ENCODE measurements around the gene ZNF446.
"Not testable (repeated sequence)": the region's sequence is repeated elsewhere in the genome, so short reads cannot be mapped to it uniquely, and the experiment has no call there.

Gene ZNF446

GRCh38 chr19:58480481-58480830 lies 4.3 kb downstream of the ZNF446 start:
- Histone ChIP-seq H3K4me3 (ENCODE audit: low read depth, low read length) (no peak overlapping the region), H3K9ac (ENCODE audit: low read length) (no peak overlapping the region), H3K4me1 (ENCODE audit: control insufficient read depth, insufficient read depth, low read length) (peaks cover 4% of the 10 kb centered on the region; the same call in 1 of the 2 replicates), H3K27me3 (ENCODE audit: control insufficient read depth, insufficient read depth, low read length) (no peaks in the 10 kb centered on the region), H3K36me3 (ENCODE audit: control insufficient read depth, insufficient read depth, low read length) (peaks cover 12% of the 10 kb centered on the region), H3K9me3 (ENCODE audit: control insufficient read depth, insufficient read depth, low read depth, low read length) (no peaks in the 10 kb centered on the region), H3K27ac (ENCODE audit: low read depth, low read length) (no peak overlapping the region)

- H3K4me3 ChIP-seq (ENCODE audit: low read depth, low read length): no peak overlapping the region
- peaks cover 4% of the 10 kb centered on the region; the same call in 1 of the 2 replicates for H3K4me1 ChIP-seq (ENCODE audit: control insufficient read depth, insufficient read depth, low read length)
- H3K36me3 ChIP-seq (ENCODE audit: control insufficient read depth, insufficient read depth, low read length): peaks cover 12% of the 10 kb centered on the region
- H3K9ac ChIP-seq (ENCODE audit: low read length): no peak overlapping the region
- H3K27ac ChIP-seq (ENCODE audit: low read depth, low read length): no peak overlapping the region
- no peaks in the 10 kb centered on the region for H3K9me3 ChIP-seq (ENCODE audit: control insufficient read depth, insufficient read depth, low read depth, low read length)
- no peaks in the 10 kb centered on the region for H3K27me3 ChIP-seq (ENCODE audit: control insufficient read depth, insufficient read depth, low read length)
Observed at GRCh38 chr19:58480831-58481230, 4.7 kb downstream of the ZNF446 start.

DNA sequence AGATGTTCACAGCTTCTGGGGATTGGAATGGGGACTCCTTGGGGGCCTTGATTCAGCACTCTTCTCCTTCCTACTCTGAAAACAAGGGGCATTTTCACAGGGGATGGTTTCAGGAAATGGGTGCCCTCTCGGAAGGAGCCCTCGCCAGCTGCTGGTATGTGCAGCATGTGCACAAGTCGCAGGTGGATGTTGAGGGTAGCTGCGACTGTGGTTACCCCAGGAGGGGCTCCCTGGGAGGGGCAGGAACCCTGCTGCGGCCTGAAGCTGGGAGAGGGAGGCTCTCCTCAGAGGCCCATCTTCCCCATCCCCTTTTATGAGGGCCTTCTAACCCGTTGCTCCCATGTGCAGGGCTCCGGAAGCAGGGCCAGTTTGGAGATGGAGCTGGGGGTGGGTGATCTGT lies 6.2 kb downstream of the ZNF446 start:
- no peaks in the 10 kb centered on the region for H3K9me3 ChIP-seq (ENCODE audit: control insufficient read depth, insufficient read depth, low read depth, low read length)
- peaks cover 12% of the 10 kb centered on the region for H3K36me3 ChIP-seq (ENCODE audit: control insufficient read depth, insufficient read depth, low read length)
- no peak overlapping the region for H3K9ac ChIP-seq (ENCODE audit: low read length)
- no peak overlapping the region for H3K27ac ChIP-seq (ENCODE audit: low read depth, low read length)
- H3K4me1 ChIP-seq (ENCODE audit: control insufficient read depth, insufficient read depth, low read length): no peaks in the 10 kb centered on the region
- H3K4me3 ChIP-seq (ENCODE audit: low read depth, low read length): no peak overlapping the region
- H3K27me3 ChIP-seq (ENCODE audit: control insufficient read depth, insufficient read depth, low read length): no peaks in the 10 kb centered on the region

GRCh38 chr19:58483776-58484175 lies 7.6 kb downstream of the ZNF446 start:
- Histone ChIP-seq H3K4me1 (ENCODE audit: control insufficient read depth, insufficient read depth, low read length) (no peaks in the 10 kb centered on the region), H3K9ac (ENCODE audit: low read length) (no peak overlapping the region), H3K4me3 (ENCODE audit: low read depth, low read length) (no peak overlapping the region), H3K9me3 (ENCODE audit: control insufficient read depth, insufficient read depth, low read depth, low read length) (no peaks in the 10 kb centered on the region), H3K36me3 (ENCODE audit: control insufficient read depth, insufficient read depth, low read length) (peaks cover 12% of the 10 kb centered on the region), H3K27ac (ENCODE audit: low read depth, low read length) (no peak overlapping the region), H3K27me3 (ENCODE audit: control insufficient read depth, insufficient read depth, low read length) (no peaks in the 10 kb centered on the region)

GRCh38 chr19:58484349-58484748 lies 8.2 kb downstream of the ZNF446 start:
- not testable (repeated sequence) for H3K27ac ChIP-seq (ENCODE audit: low read depth, low read length); H3K4me3 ChIP-seq (ENCODE audit: low read depth, low read length); H3K4me1 ChIP-seq (ENCODE audit: control insufficient read depth, insufficient read depth, low read length); H3K9ac ChIP-seq (ENCODE audit: low read length); H3K9me3 ChIP-seq (ENCODE audit: control insufficient read depth, insufficient read depth, low read depth, low read length); H3K27me3 ChIP-seq (ENCODE audit: control insufficient read depth, insufficient read depth, low read length)
- peaks cover 12% of the 10 kb centered on the region for H3K36me3 ChIP-seq (ENCODE audit: control insufficient read depth, insufficient read depth, low read length)

GRCh38 chr19:58491393-58491792 lies 15.2 kb downstream of the ZNF446 start:
- no peak overlapping the region for H3K27ac ChIP-seq (ENCODE audit: low read depth, low read length)
- no peak overlapping the region for H3K4me3 ChIP-seq (ENCODE audit: low read depth, low read length)
- H3K27me3 ChIP-seq (ENCODE audit: control insufficient read depth, insufficient read depth, low read length): no peaks in the 10 kb centered on the region
- no peaks in the 10 kb centered on the region for H3K4me1 ChIP-seq (ENCODE audit: control insufficient read depth, insufficient read depth, low read length)
- H3K9ac ChIP-seq (ENCODE audit: low read length): no peak overlapping the region
- H3K36me3 ChIP-seq (ENCODE audit: control insufficient read depth, insufficient read depth, low read length): no peaks in the 10 kb centered on the region
- H3K9me3 ChIP-seq (ENCODE audit: control insufficient read depth, insufficient read depth, low read depth, low read length): no peaks in the 10 kb centered on the region

GRCh38 chr19:58492265-58492664 lies 16.1 kb downstream of the ZNF446 start:
- Histone ChIP-seq H3K27ac (ENCODE audit: low read depth, low read length) (no peak overlapping the region), H3K27me3 (ENCODE audit: control insufficient read depth, insufficient read depth, low read length) (no peaks in the 10 kb centered on the region), H3K9me3 (ENCODE audit: control insufficient read depth, insufficient read depth, low read depth, low read length) (no peaks in the 10 kb centered on the region), H3K36me3 (ENCODE audit: control insufficient read depth, insufficient read depth, low read length) (no peaks in the 10 kb centered on the region), H3K4me1 (ENCODE audit: control insufficient read depth, insufficient read depth, low read length) (no peaks in the 10 kb centered on the region), H3K9ac (ENCODE audit: low read length) (no peak overlapping the region), H3K4me3 (ENCODE audit: low read depth, low read length) (no peak overlapping the region)

GRCh38 chr19:58497634-58498170 lies 21.6 kb downstream of the ZNF446 start:
- peak overlapping the region; percentile 14 for H3K9ac ChIP-seq (ENCODE audit: low read length)
- H3K27me3 ChIP-seq (ENCODE audit: control insufficient read depth, insufficient read depth, low read length): no peaks in the 10 kb centered on the region
- 0 out of 2 replicates have a peak overlapping the region, but pooled peaks have one; percentile 82 for H3K4me3 ChIP-seq (ENCODE audit: low read depth, low read length)
- peaks cover 13% of the 10 kb centered on the region for H3K4me1 ChIP-seq (ENCODE audit: control insufficient read depth, insufficient read depth, low read length)
- H3K27ac ChIP-seq (ENCODE audit: low read depth, low read length): no peak overlapping the region
- H3K36me3 ChIP-seq (ENCODE audit: control insufficient read depth, insufficient read depth, low read length): no peaks in the 10 kb centered on the region
- no peaks in the 10 kb centered on the region for H3K9me3 ChIP-seq (ENCODE audit: control insufficient read depth, insufficient read depth, low read depth, low read length)

DNA sequence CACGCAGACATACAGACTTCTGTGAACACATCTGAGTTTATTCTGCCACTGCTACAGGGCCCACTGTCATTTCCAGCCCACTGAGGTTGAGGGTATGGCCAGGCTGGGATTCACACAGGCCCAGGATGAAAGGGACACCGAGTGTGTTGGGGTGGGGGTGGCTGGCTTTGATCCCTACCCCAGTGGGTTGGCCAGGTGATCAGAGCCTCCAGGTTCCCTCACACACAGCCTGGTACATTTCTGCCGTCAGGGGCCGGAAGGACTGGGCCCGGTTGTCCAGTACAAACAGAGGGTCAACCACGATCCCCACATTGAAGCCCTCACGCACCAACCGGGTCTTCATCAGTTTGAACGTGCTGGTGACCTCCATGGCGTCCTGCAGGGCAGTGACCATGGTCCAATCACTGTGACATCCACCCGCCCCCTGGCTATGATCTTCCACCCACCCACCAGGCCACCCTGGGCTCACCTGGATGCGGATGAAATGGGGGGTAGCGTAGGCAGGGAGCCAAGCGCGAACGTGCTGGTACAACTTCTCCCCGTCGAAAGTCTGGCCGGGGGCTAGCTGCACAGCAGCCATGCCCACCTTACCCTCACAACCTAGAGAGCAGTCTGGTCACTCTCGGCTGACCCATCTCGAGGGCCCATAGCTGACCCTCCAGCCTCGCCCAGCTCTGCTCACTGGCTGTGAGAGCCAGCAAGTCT lies 22.3 kb downstream of the ZNF446 start:
- Histone ChIP-seq H3K27ac (ENCODE audit: low read depth, low read length) (no peak overlapping the region), H3K4me3 (ENCODE audit: low read depth, low read length) (peak overlapping the region; percentile 82), H3K36me3 (ENCODE audit: control insufficient read depth, insufficient read depth, low read length) (no peaks in the 10 kb centered on the region), H3K9ac (ENCODE audit: low read length) (peak overlapping the region; percentile 30), H3K9me3 (ENCODE audit: control insufficient read depth, insufficient read depth, low read depth, low read length) (no peaks in the 10 kb centered on the region), H3K27me3 (ENCODE audit: control insufficient read depth, insufficient read depth, low read length) (no peaks in the 10 kb centered on the region), H3K4me1 (ENCODE audit: control insufficient read depth, insufficient read depth, low read length) (peaks cover 13% of the 10 kb centered on the region)

DNA sequence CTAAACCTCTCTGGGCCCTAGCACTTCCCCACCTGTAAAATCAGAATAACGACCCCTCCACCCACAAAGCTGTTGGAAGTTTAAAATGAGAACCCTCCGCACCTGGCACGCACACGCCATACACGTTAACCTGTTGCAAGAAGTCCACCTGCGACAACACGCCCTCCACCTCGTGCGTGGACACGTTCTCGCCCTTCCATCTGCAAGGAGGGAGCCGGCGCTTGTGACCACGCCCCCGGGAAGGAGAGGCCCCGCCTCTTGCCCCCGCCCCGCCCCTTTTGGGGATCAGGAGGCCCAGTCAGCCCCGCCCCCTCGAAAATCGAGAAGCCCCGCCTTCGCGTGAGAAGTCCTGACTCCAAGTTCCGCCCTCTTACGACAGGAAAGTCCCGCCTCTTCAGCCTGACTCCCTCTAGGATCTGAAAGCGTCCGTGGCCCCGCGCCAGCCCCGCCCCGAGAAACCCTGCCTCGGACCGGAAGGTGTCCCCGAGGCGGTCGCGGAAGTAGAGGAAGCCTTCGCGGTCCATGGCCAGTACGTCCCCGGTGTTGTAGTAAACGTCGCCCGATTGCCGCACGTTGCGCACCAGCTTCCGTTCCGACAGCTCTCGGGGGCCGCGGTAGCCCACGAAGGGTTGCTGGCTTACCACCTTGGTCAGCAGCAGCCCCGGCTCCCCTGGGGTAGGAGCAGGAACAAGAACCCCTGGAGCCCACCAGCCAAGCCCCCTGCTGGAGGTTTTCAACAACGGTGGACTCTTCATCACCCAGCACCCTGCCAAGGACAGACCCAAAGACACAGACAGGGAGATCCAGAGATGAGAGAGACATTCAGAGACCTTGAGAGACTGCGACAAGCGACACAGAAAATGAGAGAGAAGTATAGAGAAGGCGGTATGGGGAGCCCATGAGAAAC lies 23.1 kb downstream of the ZNF446 start:
- H3K4me1 ChIP-seq (ENCODE audit: control insufficient read depth, insufficient read depth, low read length): peaks cover 13% of the 10 kb centered on the region
- H3K27me3 ChIP-seq (ENCODE audit: control insufficient read depth, insufficient read depth, low read length): no peaks in the 10 kb centered on the region
- peak overlapping the region; percentile 76 for H3K9ac ChIP-seq (ENCODE audit: low read length)
- H3K9me3 ChIP-seq (ENCODE audit: control insufficient read depth, insufficient read depth, low read depth, low read length): no peaks in the 10 kb centered on the region
- no peaks in the 10 kb centered on the region for H3K36me3 ChIP-seq (ENCODE audit: control insufficient read depth, insufficient read depth, low read length)
- peak overlapping the region; percentile 82 for H3K4me3 ChIP-seq (ENCODE audit: low read depth, low read length)
- H3K27ac ChIP-seq (ENCODE audit: low read depth, low read length): peak overlapping the region; percentile 21; the same call in 1 of the 2 replicates

- H3K4me1 ChIP-seq (ENCODE audit: control insufficient read depth, insufficient read depth, low read length): peaks cover 13% of the 10 kb centered on the region
- H3K9ac ChIP-seq (ENCODE audit: low read length): peak overlapping the region; percentile 76
- H3K27me3 ChIP-seq (ENCODE audit: control insufficient read depth, insufficient read depth, low read length): no peaks in the 10 kb centered on the region
- H3K27ac ChIP-seq (ENCODE audit: low read depth, low read length): no peak overlapping the region
- H3K4me3 ChIP-seq (ENCODE audit: low read depth, low read length): peak overlapping the region; percentile 73
- H3K36me3 ChIP-seq (ENCODE audit: control insufficient read depth, insufficient read depth, low read length): no peaks in the 10 kb centered on the region
- no peaks in the 10 kb centered on the region for H3K9me3 ChIP-seq (ENCODE audit: control insufficient read depth, insufficient read depth, low read depth, low read length)
Observed at GRCh38 chr19:58500242-58500641, 24.1 kb downstream of the ZNF446 start.
